CD1c-positive myeloid dendritic cell (primary cell): ENCODE measurements around the gene ACOXL.

Source experiments
- DNase-seq: peaks from one replicate; pipeline ENCODE4 v3.0.0-alpha.2; 2016; ENCODE audit errors: extremely low spot score

The ACOXL gene

GRCh38 chr2:111135910-111136297 is 403.5 kb downstream of the ACOXL start:
- DNase-seq = no peak

GRCh38 chr2:111138839-111139238 is 406.5 kb downstream of the ACOXL start:
- DNase-seq = no peak

- no peak for DNase-seq
Observed at GRCh38 chr2:111139637-111140317, 407.4 kb downstream of the ACOXL start.

- no peak for DNase-seq
Observed at GRCh38 chr2:111140815-111141214, 408.4 kb downstream of the ACOXL start.

GRCh38 chr2:111142101-111142500 is 409.7 kb downstream of the ACOXL start:
- DNase-seq = no peak

- no peak for DNase-seq
Observed at GRCh38 chr2:111143107-111143842, 410.9 kb downstream of the ACOXL start.

- no peak for DNase-seq
Observed at GRCh38 chr2:111143843-111144198, 411.4 kb downstream of the ACOXL start.

GRCh38 chr2:111145103-111145760 is 412.9 kb downstream of the ACOXL start:
- DNase-seq = no peak

- DNase-seq = no peak
Observed at GRCh38 chr2:111145951-111146350, 413.6 kb downstream of the ACOXL start.

GRCh38 chr2:111148225-111148873 is 416.0 kb downstream of the ACOXL start:
- no peak for DNase-seq

- DNase-seq = no peak
Observed at GRCh38 chr2:111148925-111149324, 416.6 kb downstream of the ACOXL start.

GRCh38 chr2:111149882-111150455 is 417.6 kb downstream of the ACOXL start:
- no peak for DNase-seq

GRCh38 chr2:111154758-111155157 is 422.4 kb downstream of the ACOXL start:
- no peak for DNase-seq

GRCh38 chr2:111155610-111156009 is 423.2 kb downstream of the ACOXL start:
- DNase-seq = no peak

GRCh38 chr2:111156529-111156928 is 424.2 kb downstream of the ACOXL start:
- no peak for DNase-seq

- no peak for DNase-seq
Observed at GRCh38 chr2:111157071-111157661, 424.8 kb downstream of the ACOXL start.

- DNase-seq = no peak
Observed at GRCh38 chr2:111157798-111158197, 425.4 kb downstream of the ACOXL start.

- DNase-seq = no peak
Observed at GRCh38 chr2:111159641-111160040, 427.3 kb downstream of the ACOXL start.

- DNase-seq = no peak
Observed at GRCh38 chr2:111160758-111161157, 428.4 kb downstream of the ACOXL start.

- DNase-seq = no peak
Observed at GRCh38 chr2:111161971-111162370, 429.6 kb downstream of the ACOXL start.

GRCh38 chr2:111162718-111163331 is 430.5 kb downstream of the ACOXL start:
- DNase-seq = peak; percentile 44
